H1 (cell line): ENCODE results near the gene DBNDD2. TPM values are rescaled to one million over a fixed set of nuclear protein-coding genes. Genes with fewer than 3 reads are reported as not detected.

Experiments
- ASH2L ChIP-seq: fragments of 200-600, 300-600 bp; sonication (generic); IDR thresholded peaks from one replicate; pipeline ENCODE4 v1.7.1; 2017; ENCODE audit warnings: low read length
- EP300 ChIP-seq, 2 experiments: IDR thresholded peaks; 1 replicate in 1 of 2; 2 replicates in 1 of 2; pipeline ENCODE4 v1.6.1; 2011 to 2012; ENCODE audit warnings: low read depth in 2 of 2, low read length in 2 of 2, mild to moderate bottlenecking in 2 of 2, borderline replicate concordance in 1 of 2, inconsistent platforms in 1 of 2, moderate library complexity in 1 of 2
- EZH2 ChIP-seq: fragments of 200-600 bp; sonication (generic); IDR thresholded peaks from 2 replicates; pipeline ENCODE4 v1.7.1; 2012; ENCODE audit warnings: low read depth, mild to moderate bottlenecking, moderate library complexity, low read length, inconsistent platforms; ENCODE audit not compliant: severe bottlenecking
- JUN ChIP-seq: IDR thresholded peaks from 2 replicates; pipeline ENCODE4 v1.6.1; 2011; ENCODE audit warnings: low read depth, mild to moderate bottlenecking, improper control_type of control experiment, low read length
- KDM1A ChIP-seq: fragments of 200-600, 300-600 bp; sonication (generic); IDR thresholded peaks from 2 replicates; pipeline ENCODE4 v1.7.1; 2016; ENCODE audit warnings: mild to moderate bottlenecking, low read length, borderline replicate concordance
- KDM5A ChIP-seq: fragments of 200-600 bp; IDR thresholded peaks from 2 replicates; pipeline ENCODE4 v1.7.1; 2012; ENCODE audit warnings: mild to moderate bottlenecking, low read length, inconsistent platforms, mixed read lengths
- NRF1 ChIP-seq: IDR thresholded peaks from 2 replicates; pipeline ENCODE4 v1.6.1; 2011; ENCODE audit warnings: mild to moderate bottlenecking, low read depth, low read length, improper control_type of control experiment
- PHF8 ChIP-seq: fragments of 200-600 bp; sonication (generic); conservative IDR thresholded peaks from 2 replicates; pipeline ENCODE4 v1.7.1; 2012; ENCODE audit warnings: low read depth, mild to moderate bottlenecking, inconsistent platforms, low read length, moderate library complexity
- RFX5 ChIP-seq: IDR thresholded peaks from 2 replicates; pipeline ENCODE4 v1.6.1; 2011; ENCODE audit warnings: low read depth, low read length, improper control_type of control experiment, borderline replicate concordance
- RXRA ChIP-seq: IDR thresholded peaks from 2 replicates; pipeline ENCODE4 v1.6.1; 2011; ENCODE audit warnings: low read depth, mild to moderate bottlenecking, low read length, moderate library complexity; ENCODE audit not compliant: insufficient read depth
- SIN3A ChIP-seq, 2 experiments: IDR thresholded peaks in 1 of 2; conservative IDR thresholded peaks in 1 of 2; 2 replicates each; pipeline ENCODE4 v1.6.1; 2011 to 2012; ENCODE audit warnings: low read length in 2 of 2, improper control_type of control experiment in 1 of 2, low read depth in 1 of 2, mild to moderate bottlenecking in 1 of 2
- SIRT6 ChIP-seq: IDR thresholded peaks from one replicate; pipeline ENCODE4 v1.7.1; 2012; ENCODE audit warnings: low read length, inconsistent platforms
- SIX5 ChIP-seq: IDR thresholded peaks from 2 replicates; pipeline ENCODE4 v1.6.1; 2011; ENCODE audit warnings: mild to moderate bottlenecking, low read depth, low read length
- TAF1 ChIP-seq: IDR thresholded peaks from 2 replicates; pipeline ENCODE4 v1.6.1; 2011; ENCODE audit warnings: mild to moderate bottlenecking, low read depth, low read length
- polyA plus RNA-seq, 7 experiments: library from polyadenylated mRNA; depleted of rRNA in 3 of 7; stranded (reverse) in 5 of 7; unstranded in 2 of 7; fragments of >200 nt in 5 of 7; fragments of 200-250 nt in 2 of 7; gene quantifications; 1 replicate in 5 of 7; 2 replicates in 1 of 7; 4 replicates in 1 of 7; pipeline versions ENCODE4 v1.2.1 to v1.2.3, GENCODE V29; 2011 to 2013; ENCODE audit warnings: missing spikeins in 2 of 7, mixed read lengths in 2 of 7
- total RNA-seq: library from RNA; stranded (reverse); fragmentation: NEBNext Ultra II Directional; extraction: Animal tissue kit (Norgen Biotek cat#: 25700); gene quantifications from 2 replicates; pipeline ENCODE4 v1.2.1, GENCODE V29; 2021
- TF ChIP-seq, protein P1 (sequence below), 3 experiments: IDR thresholded peaks; 1 replicate in 2 of 3; 2 replicates in 1 of 3; pipeline versions ENCODE4 v1.5.1 to v1.6.1; 2011; ENCODE audit warnings: low read length in 3 of 3, mild to moderate bottlenecking in 3 of 3, inconsistent platforms in 2 of 3, low read depth in 1 of 3, moderate library complexity in 1 of 3; ENCODE audit not compliant: insufficient read depth in 1 of 3; ENCODE audit errors: control extremely low read depth in 1 of 3
- TF ChIP-seq, protein P2 (sequence below): IDR thresholded peaks from 2 replicates; pipeline ENCODE4 v1.6.1; 2012; ENCODE audit warnings: inconsistent platforms
- TF ChIP-seq, protein P3 (sequence below): IDR thresholded peaks from 2 replicates; pipeline ENCODE4 v1.6.1; 2011; ENCODE audit warnings: low read length, improper control_type of control experiment
- TF ChIP-seq, protein P4 (sequence below): IDR thresholded peaks from 2 replicates; pipeline ENCODE4 v1.6.1; 2011; ENCODE audit warnings: low read depth, mild to moderate bottlenecking, low read length; ENCODE audit not compliant: insufficient read depth

Gene DBNDD2
- total and polyA plus RNA-seq, 2 of the 8 experiments (the other 6 are each of a cell fraction or from before 2014, with no cell fraction given) = 55.8 to 96.3 TPM

DNA sequence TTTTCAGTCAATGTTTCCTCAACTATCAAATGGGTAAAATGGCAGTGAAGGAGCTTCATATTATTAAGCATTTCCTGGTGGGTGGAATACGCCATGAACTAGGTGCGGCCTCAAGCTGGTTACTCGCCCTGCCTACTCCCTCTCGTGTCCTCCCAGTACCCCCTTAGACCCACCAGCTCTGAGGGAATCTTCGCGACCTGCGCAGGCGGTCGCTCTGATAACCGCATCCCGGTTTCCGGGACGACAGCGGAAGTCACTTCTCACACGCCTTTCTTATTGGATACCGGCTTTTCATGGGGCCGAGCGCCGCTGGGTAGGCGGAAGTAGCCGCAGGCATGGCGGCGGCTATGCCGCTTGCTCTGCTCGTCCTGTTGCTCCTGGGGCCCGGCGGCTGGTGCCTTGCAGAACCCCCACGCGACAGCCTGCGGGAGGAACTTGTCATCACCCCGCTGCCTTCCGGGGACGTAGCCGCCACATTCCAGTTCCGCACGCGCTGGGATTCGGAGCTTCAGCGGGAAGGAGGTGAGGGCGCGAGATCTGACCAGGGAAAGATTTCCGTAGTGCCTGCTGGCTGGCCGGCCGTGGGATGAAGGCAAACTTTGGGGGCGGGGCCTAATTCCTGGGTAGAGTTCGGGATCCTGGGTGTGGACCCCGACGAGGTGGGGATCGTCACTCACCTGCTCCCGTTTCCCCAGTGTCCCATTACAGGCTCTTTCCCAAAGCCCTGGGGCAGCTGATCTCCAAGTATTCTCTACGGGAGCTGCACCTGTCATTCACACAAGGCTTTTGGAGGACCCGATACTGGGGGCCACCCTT lies 7.9 kb downstream of the DBNDD2 start, which contains the start of gene PIGT (continued):
- peak; percentile 72 for TF ChIP-seq TAF1
- peak; percentile 50; the same call in 1 of the 2 replicates for TF ChIP-seq NRF1
- peak; percentile 89 for TF ChIP-seq ASH2L
- peak in 1 of 2 experiments; percentile 65; a peak in 1 of 4 replicates for TF ChIP-seq SIN3A (conservative IDR thresholded peaks at IDR 0.05 in 1 of 2, IDR thresholded peaks at IDR 0.05 in 1 of 2; ENCODE audit: low read depth in 1 of 2, low read length in 2 of 2)
- TF ChIP-seq, protein P1, sequence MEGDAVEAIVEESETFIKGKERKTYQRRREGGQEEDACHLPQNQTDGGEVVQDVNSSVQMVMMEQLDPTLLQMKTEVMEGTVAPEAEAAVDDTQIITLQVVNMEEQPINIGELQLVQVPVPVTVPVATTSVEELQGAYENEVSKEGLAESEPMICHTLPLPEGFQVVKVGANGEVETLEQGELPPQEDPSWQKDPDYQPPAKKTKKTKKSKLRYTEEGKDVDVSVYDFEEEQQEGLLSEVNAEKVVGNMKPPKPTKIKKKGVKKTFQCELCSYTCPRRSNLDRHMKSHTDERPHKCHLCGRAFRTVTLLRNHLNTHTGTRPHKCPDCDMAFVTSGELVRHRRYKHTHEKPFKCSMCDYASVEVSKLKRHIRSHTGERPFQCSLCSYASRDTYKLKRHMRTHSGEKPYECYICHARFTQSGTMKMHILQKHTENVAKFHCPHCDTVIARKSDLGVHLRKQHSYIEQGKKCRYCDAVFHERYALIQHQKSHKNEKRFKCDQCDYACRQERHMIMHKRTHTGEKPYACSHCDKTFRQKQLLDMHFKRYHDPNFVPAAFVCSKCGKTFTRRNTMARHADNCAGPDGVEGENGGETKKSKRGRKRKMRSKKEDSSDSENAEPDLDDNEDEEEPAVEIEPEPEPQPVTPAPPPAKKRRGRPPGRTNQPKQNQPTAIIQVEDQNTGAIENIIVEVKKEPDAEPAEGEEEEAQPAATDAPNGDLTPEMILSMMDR (IDR thresholded peaks at IDR 0.05; ENCODE audit: control extremely low read depth in 1 of 3, insufficient read depth in 1 of 3, low read depth in 1 of 3, low read length in 3 of 3) = no peak
- TF ChIP-seq, protein P2, sequence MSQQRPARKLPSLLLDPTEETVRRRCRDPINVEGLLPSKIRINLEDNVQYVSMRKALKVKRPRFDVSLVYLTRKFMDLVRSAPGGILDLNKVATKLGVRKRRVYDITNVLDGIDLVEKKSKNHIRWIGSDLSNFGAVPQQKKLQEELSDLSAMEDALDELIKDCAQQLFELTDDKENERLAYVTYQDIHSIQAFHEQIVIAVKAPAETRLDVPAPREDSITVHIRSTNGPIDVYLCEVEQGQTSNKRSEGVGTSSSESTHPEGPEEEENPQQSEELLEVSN = peak; percentile 92
- no peak for TF ChIP-seq RFX5
- no peak for TF ChIP-seq EP300 (IDR thresholded peaks at IDR 0.05; ENCODE audit: borderline replicate concordance in 1 of 2, low read depth in 2 of 2, low read length in 2 of 2)
- no peak for TF ChIP-seq KDM1A
- TF ChIP-seq, protein P3, sequence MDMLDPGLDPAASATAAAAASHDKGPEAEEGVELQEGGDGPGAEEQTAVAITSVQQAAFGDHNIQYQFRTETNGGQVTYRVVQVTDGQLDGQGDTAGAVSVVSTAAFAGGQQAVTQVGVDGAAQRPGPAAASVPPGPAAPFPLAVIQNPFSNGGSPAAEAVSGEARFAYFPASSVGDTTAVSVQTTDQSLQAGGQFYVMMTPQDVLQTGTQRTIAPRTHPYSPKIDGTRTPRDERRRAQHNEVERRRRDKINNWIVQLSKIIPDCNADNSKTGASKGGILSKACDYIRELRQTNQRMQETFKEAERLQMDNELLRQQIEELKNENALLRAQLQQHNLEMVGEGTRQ = no peak
- no peak for TF ChIP-seq JUN
- no peak for TF ChIP-seq SIX5
- no peak for TF ChIP-seq SIRT6
- peak; percentile 94 for TF ChIP-seq KDM5A
- peak; percentile 97 for TF ChIP-seq PHF8
- TF ChIP-seq RXRA = no peak
- TF ChIP-seq EZH2 = no peak
- TF ChIP-seq, protein P4, sequence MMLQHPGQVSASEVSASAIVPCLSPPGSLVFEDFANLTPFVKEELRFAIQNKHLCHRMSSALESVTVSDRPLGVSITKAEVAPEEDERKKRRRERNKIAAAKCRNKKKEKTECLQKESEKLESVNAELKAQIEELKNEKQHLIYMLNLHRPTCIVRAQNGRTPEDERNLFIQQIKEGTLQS = no peak
